Right lobe of liver (tissue), 6 donors: ENCODE measurements around the gene RSF1. TPM values are rescaled to one million over a fixed set of nuclear protein-coding genes. Genes with fewer than 3 reads are reported as not detected.
"Not testable (repeated sequence)": the region's sequence is repeated elsewhere in the genome, so short reads cannot be mapped to it uniquely, and the experiment has no call there.

Experiments used
- ATAC-seq, 4 donors: fragments of 200-7000 bp; cut with Tn5 transposase; one replicate each; pipeline ENCODE4 v1.9.1; 2020; ENCODE audit warnings: mild to moderate bottlenecking in 4 of 4, moderate library complexity in 4 of 4
- DNase-seq, 3 donors: peaks; one replicate each; pipeline ENCODE4 v3.0.0-alpha.2; 2020
- H3K27ac ChIP-seq, 3 donors: fragments of 200-600 bp; one replicate each; pipeline ENCODE4 v1.8.0; 2022
- H3K27me3 ChIP-seq, 2 donors: fragments of 200-600 bp; one replicate each; pipeline ENCODE4 v1.8.0; 2022
- H3K36me3 ChIP-seq, 4 donors: fragments of 200-600 bp; sonication (generic) in 1 of 4; one replicate each; pipeline versions ENCODE4 v1.5.1 to v1.8.0; 2017 to 2022; ENCODE audit warnings: control low read depth in 1 of 4
- H3K4me1 ChIP-seq, 4 donors: fragments of 200-600 bp; sonication (generic) in 1 of 4; one replicate each; pipeline versions ENCODE4 v1.5.1 to v1.8.0; 2017 to 2022; ENCODE audit warnings: control low read depth in 1 of 4
- H3K4me3 ChIP-seq, 3 donors: fragments of 200-600 bp; one replicate each; pipeline ENCODE4 v1.8.0; 2022
- H3K9me3 ChIP-seq, 4 donors: fragments of 200-600 bp; sonication (generic) in 1 of 4; one replicate each; pipeline versions ENCODE4 v1.5.1 to v1.8.0; 2017 to 2022; ENCODE audit warnings: control low read depth in 1 of 4
- POLR2A ChIP-seq: fragments of 450-650 bp; IDR thresholded peaks from one replicate; pipeline ENCODE4 v1.6.1; 2017; ENCODE audit warnings: antibody characterized with exemption, mild to moderate bottlenecking
- WGBS: methylation state at CpG from one replicate; pipeline ENCODE4 v1.1.6; 2018; ENCODE audit warnings: low coverage, low lambda C conversion rate; ENCODE audit not compliant: insufficient coverage; ENCODE audit errors: missing lambda C conversion rate; 5-methylcytosine and 5-hydroxymethylcytosine counted together
- intact Hi-C, 2 donors: fragments of 100-400 bp; cut with DNase I; formaldehyde crosslinking; loops; one replicate each; pipeline versions ENCODE4 v1.11.2 to v1.14.1; 2022
- total RNA-seq, 6 experiments: library from RNA; depleted of rRNA in 2 of 6; stranded (reverse); fragments of >200 nt in 2 of 6; fragmentation: NEBNext Ultra II Directional in 3 of 6; extraction: Animal tissue kit (Norgen Biotek cat#: 25700) in 3 of 6; gene quantifications; one replicate each; pipeline versions ENCODE4 v1.1.0 to v1.2.4, GENCODE V29; 2016 to 2023
- TF ChIP-seq, protein P1 (sequence below), 4 donors: fragments of 200-600 bp in 3 of 4; fragments of 450-650 bp in 1 of 4; IDR thresholded peaks; one replicate each; pipeline versions ENCODE4 v1.5.1 to v1.8.0; 2016 to 2022; ENCODE audit warnings: antibody characterized with exemption in 4 of 4, mild to moderate bottlenecking in 2 of 4
- donor health status: DM: no; HTN: yes; CAD: no.
- donor health status: DM: no; HTN: no; CAD: no.
- donor health status: DM: no; HTN: no; CAD: no.
- donor health status: DM: no; HTN: yes; CAD: no.
- donor health status: DM: no; HTN: yes; CAD: no.

The RSF1 gene
- total RNA-seq, 6 experiments from 2014 or later = 8.4 to 23.0 (median 20.6) TPM

GRCh38 chr11:77828926-77829325 is 8.4 kb upstream of the RSF1 start:
- WGBS = 94% methylated on average over 2 of the region's 2 CpGs
- Histone ChIP-seq H3K36me3 (no peaks in the 10 kb centered on the region), H3K4me1 (peaks cover 0 to 3% (median 1%) of the 10 kb centered on the region in 4 donors), H3K9me3 (no peaks in the 10 kb centered on the region), H3K27me3 (no peaks in the 10 kb centered on the region), H3K4me3 (no peak overlapping the region), H3K27ac (no peak overlapping the region)
- no peak for DNase-seq
- no peak for ATAC-seq
- TF ChIP-seq POLR2A = no peak
- TF ChIP-seq, protein P1, sequence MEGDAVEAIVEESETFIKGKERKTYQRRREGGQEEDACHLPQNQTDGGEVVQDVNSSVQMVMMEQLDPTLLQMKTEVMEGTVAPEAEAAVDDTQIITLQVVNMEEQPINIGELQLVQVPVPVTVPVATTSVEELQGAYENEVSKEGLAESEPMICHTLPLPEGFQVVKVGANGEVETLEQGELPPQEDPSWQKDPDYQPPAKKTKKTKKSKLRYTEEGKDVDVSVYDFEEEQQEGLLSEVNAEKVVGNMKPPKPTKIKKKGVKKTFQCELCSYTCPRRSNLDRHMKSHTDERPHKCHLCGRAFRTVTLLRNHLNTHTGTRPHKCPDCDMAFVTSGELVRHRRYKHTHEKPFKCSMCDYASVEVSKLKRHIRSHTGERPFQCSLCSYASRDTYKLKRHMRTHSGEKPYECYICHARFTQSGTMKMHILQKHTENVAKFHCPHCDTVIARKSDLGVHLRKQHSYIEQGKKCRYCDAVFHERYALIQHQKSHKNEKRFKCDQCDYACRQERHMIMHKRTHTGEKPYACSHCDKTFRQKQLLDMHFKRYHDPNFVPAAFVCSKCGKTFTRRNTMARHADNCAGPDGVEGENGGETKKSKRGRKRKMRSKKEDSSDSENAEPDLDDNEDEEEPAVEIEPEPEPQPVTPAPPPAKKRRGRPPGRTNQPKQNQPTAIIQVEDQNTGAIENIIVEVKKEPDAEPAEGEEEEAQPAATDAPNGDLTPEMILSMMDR (IDR thresholded peaks at IDR 0.05) = no peak
- intact Hi-C loops = no loop called here

DNA sequence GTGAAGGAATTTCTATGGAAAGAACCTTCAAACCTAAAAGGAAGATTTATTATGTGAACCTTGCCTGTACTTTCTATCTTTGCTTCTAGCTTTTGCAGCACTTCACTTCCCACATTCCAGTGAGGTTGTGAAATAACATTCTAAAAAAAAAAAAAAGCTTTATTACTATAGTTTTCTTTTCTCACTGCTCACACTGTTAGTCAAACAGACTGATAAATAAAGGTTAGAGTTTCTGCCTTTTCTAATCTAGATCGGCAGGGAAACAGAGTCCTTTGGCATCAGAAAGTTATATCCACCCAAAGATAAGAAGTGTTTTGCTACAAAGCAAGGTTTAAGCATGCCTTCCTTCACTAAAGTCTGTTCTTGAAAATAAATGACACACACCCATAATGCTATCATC is 3.3 kb upstream of the RSF1 start:
- intact Hi-C loops = no loop called here
- H3K27me3 ChIP-seq = no peaks in the 10 kb centered on the region
- TF ChIP-seq, protein P1 (IDR thresholded peaks at IDR 0.05) = no peak
- TF ChIP-seq POLR2A = no peak
- H3K9me3 ChIP-seq = no peaks in the 10 kb centered on the region
- H3K4me1 ChIP-seq = peaks cover 0 to 21% (median 6%) of the 10 kb centered on the region in 4 donors
- no peak overlapping the region for H3K27ac ChIP-seq
- H3K4me3 ChIP-seq = no peak overlapping the region
- WGBS = 4% methylated on average over 1 of the region's 1 CpG
- ATAC-seq = no peak
- no peaks in the 10 kb centered on the region for H3K36me3 ChIP-seq
- no peak for DNase-seq

- WGBS = 56% methylated on average over 8 of the region's 13 CpGs
- H3K27ac ChIP-seq, H3K27me3 ChIP-seq, H3K36me3 ChIP-seq, DNase-seq, H3K9me3 ChIP-seq, ATAC-seq, intact Hi-C loops, H3K4me3 ChIP-seq: not testable (repeated sequence)
- peaks cover 0 to 24% (median 6%) of the 10 kb centered on the region in 4 donors for H3K4me1 ChIP-seq
Observed at GRCh38 chr11:77822126-77822525, 1.6 kb upstream of the RSF1 start.

DNA sequence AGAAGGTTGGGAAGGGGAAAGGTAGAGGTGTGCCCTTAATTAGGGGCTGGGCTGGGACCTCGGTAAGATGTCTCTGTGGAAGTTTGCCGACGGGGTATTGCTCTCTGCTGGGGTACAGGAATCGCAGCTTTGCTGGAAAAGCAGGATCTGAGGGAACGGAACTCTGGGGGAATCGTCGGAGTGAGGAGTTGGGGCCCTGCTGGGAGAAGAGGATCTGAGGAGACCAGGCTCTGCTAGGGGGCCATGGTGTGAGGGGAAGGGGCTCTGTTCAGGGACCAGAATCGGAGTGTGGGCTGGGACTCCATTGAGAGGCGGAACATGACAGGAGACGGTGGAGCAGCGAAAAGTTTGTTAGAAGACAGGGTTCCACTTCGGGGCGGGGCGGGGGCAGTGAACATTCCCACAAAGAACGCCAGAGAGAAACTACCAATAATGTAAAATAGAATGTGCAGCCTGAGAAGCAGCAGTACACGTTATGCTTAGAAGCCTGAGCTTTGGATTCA is 878 bp upstream of the RSF1 start:
- ATAC-seq = peak in 1 of 4 donors; percentile 5
- H3K4me3 ChIP-seq = peak overlapping the region; percentile 88 to 97 (median 97)
- H3K27ac ChIP-seq = peak overlapping the region; percentile 23 to 66 (median 27)
- no peaks in the 10 kb centered on the region for H3K9me3 ChIP-seq
- intact Hi-C loops = no loop called here
- peaks cover 0 to 24% (median 6%) of the 10 kb centered on the region in 4 donors for H3K4me1 ChIP-seq
- WGBS = under 1% methylated on average over 16 of the region's 16 CpGs
- H3K27me3 ChIP-seq = no peaks in the 10 kb centered on the region
- TF ChIP-seq POLR2A = no peak
- TF ChIP-seq, protein P1 (IDR thresholded peaks at IDR 0.05) = no peak
- H3K36me3 ChIP-seq = no peaks in the 10 kb centered on the region
- peak; percentile 31 to 53 (median 49) for DNase-seq

- peak overlapping the region; percentile 88 to 97 (median 97) for H3K4me3 ChIP-seq
- WGBS = 0% methylated on average over 11 of the region's 55 CpGs
- no peaks in the 10 kb centered on the region for H3K36me3 ChIP-seq
- peak overlapping the region; percentile 85 to 94 (median 91) for H3K27ac ChIP-seq
- ATAC-seq (peak; percentile 3 to 18 (median 8)), DNase-seq (peak; percentile 55 to 70 (median 65))
- no peak for TF ChIP-seq POLR2A
- TF ChIP-seq, protein P1 (IDR thresholded peaks at IDR 0.05) = no peak
- H3K27me3 ChIP-seq = no peaks in the 10 kb centered on the region
- intact Hi-C loops = no loop called here
- H3K9me3 ChIP-seq = no peaks in the 10 kb centered on the region
- peaks cover 0 to 24% (median 6%) of the 10 kb centered on the region in 4 donors for H3K4me1 ChIP-seq
Observed at GRCh38 chr11:77819921-77820564, 479 bp downstream of the RSF1 start.
